Measurements from ENCODE around the gene TGIF1.
"Not testable (repeated sequence)": the region's sequence is repeated elsewhere in the genome, so short reads cannot be mapped to it uniquely, and the experiment has no call there.

TGIF1 gene

DNA sequence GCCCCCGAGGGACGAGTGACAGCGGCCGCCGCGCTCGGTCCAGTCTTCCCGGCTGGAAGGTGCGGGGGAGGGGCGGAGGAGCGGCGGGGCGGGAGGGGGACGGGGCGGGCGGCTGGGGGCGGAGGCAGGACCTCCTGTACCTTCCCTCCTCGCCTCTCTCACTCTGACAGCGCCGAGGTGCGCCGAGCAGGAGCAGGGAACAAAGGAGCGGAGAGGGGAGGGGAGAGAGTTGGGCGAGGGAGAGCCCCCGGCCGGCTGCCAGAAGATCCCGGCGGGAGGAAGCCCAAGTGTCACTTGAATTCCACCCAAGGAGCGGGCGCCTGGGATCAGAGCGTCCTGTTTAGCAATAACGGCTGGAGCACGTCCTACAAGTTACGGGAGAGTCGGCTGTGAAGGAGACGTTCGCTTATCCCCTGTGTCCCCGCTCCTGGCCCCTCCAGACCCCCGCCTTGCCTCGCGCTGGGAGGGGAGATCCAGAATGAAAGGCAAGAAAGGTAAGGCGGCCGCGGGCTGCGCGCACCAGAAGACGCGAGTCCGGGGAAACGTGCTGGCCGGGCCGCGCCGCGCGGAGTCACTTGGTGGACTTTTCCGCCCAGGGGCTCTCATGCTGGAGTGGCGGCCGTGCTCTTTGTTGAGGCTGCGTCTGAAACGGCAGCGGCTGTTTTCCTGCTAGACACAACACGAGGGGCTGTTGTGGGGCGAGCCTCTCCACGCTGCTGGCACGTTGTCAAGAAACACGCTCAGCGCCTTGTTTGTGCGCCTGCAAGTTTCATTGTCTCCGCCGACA is at the start of gene TGIF1:
TGIF1 (plus strand) TSS at position 161 of the 787 bp plus-strand sequence; CDS start at position 479, 318 bp downstream.
- in situ Hi-C loops (cut with MboI; ENCODE audit: low sequenced_read_pairs) = loop anchor here (10.0 to 25.0 kb wide), 2 partner anchors 155 to 212 kb away; no protein-coding TSS in a partner anchor

DNA sequence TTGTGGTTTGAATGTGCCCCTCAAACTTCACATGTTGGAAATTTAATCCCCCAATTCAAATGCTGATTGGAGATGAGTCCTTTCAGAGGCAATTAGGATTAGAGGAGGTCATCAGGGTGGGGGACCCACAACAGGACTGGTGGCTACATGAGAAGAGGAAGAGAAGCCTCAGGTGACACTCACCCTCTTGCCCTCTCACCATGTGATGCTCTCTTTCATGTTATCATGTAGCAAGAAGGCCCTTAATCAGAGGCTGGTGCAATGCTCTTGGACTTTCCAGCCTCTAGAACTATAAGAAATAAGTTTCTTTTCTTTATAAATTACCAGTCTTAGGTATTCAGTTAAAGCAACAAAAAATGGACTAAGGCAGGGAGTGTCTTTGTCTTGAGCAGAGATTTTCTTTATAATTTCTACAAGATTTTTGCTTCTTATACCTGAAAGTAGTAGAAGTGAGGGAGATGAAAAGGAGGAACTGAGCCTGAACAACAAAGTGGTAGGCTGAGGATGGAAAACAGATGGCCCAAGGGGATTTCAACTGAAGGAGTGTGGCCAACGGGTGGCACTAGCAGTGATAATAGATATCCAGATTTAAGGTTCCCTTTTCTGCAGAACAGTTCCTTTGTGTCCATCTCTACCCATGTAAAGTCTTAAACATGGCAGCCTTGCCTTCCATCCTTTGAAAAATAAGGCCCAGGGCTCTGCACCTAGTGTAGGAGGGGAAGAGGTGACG is 49.2 kb upstream of the TGIF1 start:
- in situ Hi-C loops (cut with MboI; ENCODE audit: low sequenced_read_pairs) = no loop called here

GRCh38 chr18:3401669-3402620 is 48.0 kb upstream of the TGIF1 start:
- in situ Hi-C loops (cut with MboI; ENCODE audit: low sequenced_read_pairs) = no loop called here

DNA sequence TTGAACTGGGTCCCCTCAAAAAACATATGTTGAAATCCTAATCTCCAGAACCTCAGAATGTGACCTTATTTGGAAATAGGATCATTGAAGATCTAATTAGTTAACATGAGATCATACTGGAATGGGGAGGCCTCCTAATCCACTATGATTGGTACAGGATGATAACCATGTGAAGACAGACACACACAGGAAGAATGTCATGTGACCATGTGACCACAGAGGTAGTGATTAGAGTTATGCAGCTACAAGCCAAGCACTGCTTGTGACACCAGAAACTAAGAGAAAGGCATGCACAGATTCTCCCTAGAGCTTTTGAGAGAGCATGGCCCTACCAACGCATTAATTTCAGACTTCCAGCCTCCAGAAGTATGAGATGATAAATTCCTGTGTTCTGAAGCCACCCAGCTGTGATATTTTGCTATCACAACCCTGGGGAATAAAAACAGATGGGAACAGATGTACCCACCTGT is 47.0 kb upstream of the TGIF1 start:
- in situ Hi-C loops (cut with MboI; ENCODE audit: low sequenced_read_pairs) = no loop called here

- in situ Hi-C loops (cut with MboI; ENCODE audit: low sequenced_read_pairs) = no loop called here
Observed at GRCh38 chr18:3405713-3406112, 44.3 kb upstream of the TGIF1 start.

GRCh38 chr18:3408107-3408506 is 41.9 kb upstream of the TGIF1 start:
- in situ Hi-C loops (cut with MboI; ENCODE audit: low sequenced_read_pairs) = no loop called here

DNA sequence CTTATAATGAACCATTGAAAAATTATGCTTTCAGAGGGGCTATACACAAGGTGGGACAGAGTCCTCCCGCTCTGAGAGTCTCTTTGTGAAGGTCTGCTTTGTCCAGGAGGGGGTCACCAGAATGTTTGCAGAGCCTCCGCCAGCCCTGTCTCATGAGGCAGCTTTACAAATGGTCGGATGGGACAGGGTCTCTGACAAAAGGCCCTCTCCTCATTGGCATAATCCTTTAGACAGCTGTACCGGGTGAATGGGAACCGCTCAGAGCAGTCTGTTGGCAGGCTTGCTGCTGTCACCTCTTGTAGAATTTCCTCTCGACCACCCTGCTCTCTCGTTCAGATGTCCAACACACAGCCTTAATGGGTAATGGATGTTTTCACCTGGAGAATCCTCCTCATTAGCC is 40.2 kb upstream of the TGIF1 start:
- in situ Hi-C loops (cut with MboI; ENCODE audit: low sequenced_read_pairs) = no loop called here

- in situ Hi-C loops (cut with MboI; ENCODE audit: low sequenced_read_pairs) = no loop called here
Observed at GRCh38 chr18:3410273-3410672, 39.7 kb upstream of the TGIF1 start.

DNA sequence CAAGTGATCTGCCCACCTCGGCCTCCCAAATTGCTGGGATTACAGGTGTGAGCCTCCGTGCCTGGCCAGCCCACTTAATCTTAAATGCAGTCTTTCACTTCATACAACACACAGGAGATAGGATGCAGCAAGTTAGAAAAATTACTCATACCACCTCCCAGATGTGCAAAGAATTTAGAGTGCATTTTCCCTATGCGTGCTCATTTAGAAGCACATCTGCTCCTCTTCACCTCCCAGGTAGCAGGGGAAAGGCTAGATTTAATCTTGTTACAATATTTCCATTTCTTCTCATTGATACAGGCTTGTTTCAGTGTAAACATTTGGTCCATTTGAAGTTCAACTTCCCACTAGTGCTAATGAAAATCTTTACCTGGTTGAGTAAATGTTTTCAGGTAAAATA is 39.1 kb upstream of the TGIF1 start:
- in situ Hi-C loops (cut with MboI; ENCODE audit: low sequenced_read_pairs) = not testable (repeated sequence)

DNA sequence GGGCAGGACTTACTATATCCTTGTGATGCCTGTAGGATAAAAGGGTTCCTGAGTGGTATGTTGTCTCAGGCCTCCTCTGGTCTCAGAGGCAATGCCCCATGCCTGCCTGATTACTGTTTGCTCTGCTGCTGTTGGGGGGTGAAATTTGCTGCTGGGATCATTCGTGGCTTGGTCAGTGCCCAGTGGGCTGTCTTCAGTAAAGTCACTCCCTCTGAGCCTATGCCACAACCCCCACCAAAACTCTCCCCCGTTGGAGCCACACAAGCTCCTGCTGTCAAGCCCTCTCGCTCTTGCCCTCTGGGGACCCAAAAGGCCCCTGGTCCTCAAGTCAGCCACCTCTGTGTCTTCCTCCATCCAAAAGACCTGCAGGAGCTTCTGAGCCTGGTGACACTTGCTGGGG is 38.6 kb upstream of the TGIF1 start:
- in situ Hi-C loops (cut with MboI; ENCODE audit: low sequenced_read_pairs) = no loop called here

- in situ Hi-C loops (cut with MboI; ENCODE audit: low sequenced_read_pairs) = no loop called here
Observed at GRCh38 chr18:3411854-3412268, 38.1 kb upstream of the TGIF1 start.

- in situ Hi-C loops (cut with MboI; ENCODE audit: low sequenced_read_pairs) = not testable (repeated sequence)
Observed at GRCh38 chr18:3412528-3412927, 37.4 kb upstream of the TGIF1 start.

GRCh38 chr18:3415110-3415509 is 34.9 kb upstream of the TGIF1 start:
- in situ Hi-C loops (cut with MboI; ENCODE audit: low sequenced_read_pairs) = no loop called here

DNA sequence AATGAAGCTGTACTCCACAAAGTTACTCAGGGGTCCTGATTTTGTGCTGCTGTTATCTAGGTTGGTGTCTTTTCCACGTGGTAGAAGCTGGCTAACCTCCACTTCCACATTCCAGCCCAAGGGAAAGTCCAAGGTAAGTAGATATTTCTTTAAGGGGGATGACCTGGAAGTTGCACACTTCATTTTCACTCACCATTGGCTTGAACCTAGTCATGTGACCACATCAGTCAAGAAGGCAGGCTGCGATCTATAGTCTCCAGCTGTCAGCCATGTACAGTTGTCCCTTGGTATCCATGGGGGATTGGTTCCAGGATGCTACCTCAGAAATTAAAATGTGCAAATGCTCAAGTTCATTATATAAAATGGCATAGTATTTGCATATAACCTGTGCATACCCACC is 31.9 kb upstream of the TGIF1 start:
- in situ Hi-C loops (cut with MboI; ENCODE audit: low sequenced_read_pairs) = no loop called here

- in situ Hi-C loops (cut with MboI; ENCODE audit: low sequenced_read_pairs) = no loop called here
Observed at GRCh38 chr18:3420919-3421279, 29.1 kb upstream of the TGIF1 start.

DNA sequence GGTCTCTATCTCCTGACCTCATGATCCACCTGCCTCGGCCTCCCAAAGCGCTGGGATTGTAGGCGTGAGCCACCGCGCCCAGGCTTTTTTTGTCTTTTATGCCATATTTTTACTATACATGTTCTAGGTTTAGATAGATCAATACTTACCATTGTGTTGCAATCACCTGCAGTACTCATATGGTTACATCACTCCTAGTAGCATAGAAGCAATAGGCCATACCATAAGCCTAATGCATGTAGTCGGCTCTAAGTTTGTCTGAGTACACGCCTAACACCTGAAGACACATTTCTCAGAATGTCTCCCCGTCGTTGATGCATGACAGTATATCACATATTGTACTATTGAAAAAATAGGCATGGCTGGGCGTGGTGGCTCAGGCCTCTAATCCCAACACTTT is 27.1 kb upstream of the TGIF1 start:
- in situ Hi-C loops (cut with MboI; ENCODE audit: low sequenced_read_pairs) = no loop called here

- in situ Hi-C loops (cut with MboI; ENCODE audit: low sequenced_read_pairs) = no loop called here
Observed at GRCh38 chr18:3424280-3424890, 25.6 kb upstream of the TGIF1 start.

- in situ Hi-C loops (cut with MboI; ENCODE audit: low sequenced_read_pairs) = no loop called here
Observed at GRCh38 chr18:3425030-3425429, 24.9 kb upstream of the TGIF1 start.

- in situ Hi-C loops (cut with MboI; ENCODE audit: low sequenced_read_pairs) = no loop called here
Observed at GRCh38 chr18:3425446-3425845, 24.5 kb upstream of the TGIF1 start.

GRCh38 chr18:3426074-3426473 is 23.9 kb upstream of the TGIF1 start:
- in situ Hi-C loops (cut with MboI; ENCODE audit: low sequenced_read_pairs) = no loop called here

DNA sequence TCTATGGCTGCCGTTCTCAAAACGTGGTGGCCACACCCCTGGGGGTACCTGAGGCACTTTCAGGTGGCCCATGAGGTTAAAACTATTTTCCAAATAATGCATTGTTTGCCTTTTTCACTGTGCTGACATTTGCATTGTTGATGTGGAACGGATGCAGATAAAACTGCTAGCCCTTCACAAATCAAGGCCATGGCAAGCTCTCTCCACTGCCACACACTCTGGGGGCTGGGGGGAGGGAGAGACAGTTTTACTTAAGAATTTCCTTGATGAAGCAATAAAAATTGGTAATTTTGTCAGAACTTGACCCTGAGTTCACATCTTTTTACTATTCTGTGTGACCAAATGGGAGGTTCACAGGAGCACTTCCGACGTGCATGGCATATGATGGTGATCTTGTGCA is 22.0 kb upstream of the TGIF1 start:
- in situ Hi-C loops (cut with MboI; ENCODE audit: low sequenced_read_pairs) = no loop called here

Data from HL-60/S4 treated with phorbol 12-myristate 13-acetate at 8.2 ng/mL for 4 days and 3 days (cell line).